ENCODE data around the gene VWA2. TPM values are rescaled to one million over a fixed set of nuclear protein-coding genes. Genes with fewer than 3 reads are reported as not detected.

The VWA2 gene, protein sequence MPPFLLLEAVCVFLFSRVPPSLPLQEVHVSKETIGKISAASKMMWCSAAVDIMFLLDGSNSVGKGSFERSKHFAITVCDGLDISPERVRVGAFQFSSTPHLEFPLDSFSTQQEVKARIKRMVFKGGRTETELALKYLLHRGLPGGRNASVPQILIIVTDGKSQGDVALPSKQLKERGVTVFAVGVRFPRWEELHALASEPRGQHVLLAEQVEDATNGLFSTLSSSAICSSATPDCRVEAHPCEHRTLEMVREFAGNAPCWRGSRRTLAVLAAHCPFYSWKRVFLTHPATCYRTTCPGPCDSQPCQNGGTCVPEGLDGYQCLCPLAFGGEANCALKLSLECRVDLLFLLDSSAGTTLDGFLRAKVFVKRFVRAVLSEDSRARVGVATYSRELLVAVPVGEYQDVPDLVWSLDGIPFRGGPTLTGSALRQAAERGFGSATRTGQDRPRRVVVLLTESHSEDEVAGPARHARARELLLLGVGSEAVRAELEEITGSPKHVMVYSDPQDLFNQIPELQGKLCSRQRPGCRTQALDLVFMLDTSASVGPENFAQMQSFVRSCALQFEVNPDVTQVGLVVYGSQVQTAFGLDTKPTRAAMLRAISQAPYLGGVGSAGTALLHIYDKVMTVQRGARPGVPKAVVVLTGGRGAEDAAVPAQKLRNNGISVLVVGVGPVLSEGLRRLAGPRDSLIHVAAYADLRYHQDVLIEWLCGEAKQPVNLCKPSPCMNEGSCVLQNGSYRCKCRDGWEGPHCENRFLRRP
- polyA plus RNA-seq (2011; rRNA removed) = not detected in 2 replicates
- polyA plus RNA-seq (2012; cell fraction: cytosol; rRNA removed) = 0.01 TPM in 1 of 2 replicates, not detected in the other
- polyA plus RNA-seq (2012; cell fraction: nucleus; rRNA removed) = not detected in 2 replicates
- not detected in 3 replicates for polyA plus RNA-seq (2017; fragmentation: RNase III; extraction: RNeasy Plus Mini Kit Qiagen cat#74134 plus additional on column Dnase treatment)
- 0.08 TPM in 1 of 2 replicates, not detected in the other for polyA minus RNA-seq (2011; rRNA and poly(A)+ RNA removed)

GRCh38 chr10:114239117-114239993, at the start of gene VWA2:
Gene VWA2 (plus strand): TSS chr10:114239254. CDS start chr10:114248714, 9,460 bp downstream.
- DNase-seq (ENCODE audit: low read depth in 1 of 2, low spot score in 1 of 2) (peak; percentile 22 to 38), ATAC-seq (peak; percentile 65 to 82), FAIRE-seq (no peak)
- peak within 1 kb of the TSS in 1 of 2 experiments; percentile 9; a peak in 2 of 6 replicates for H3K27ac ChIP-seq
- TF ChIP-seq MYC (IDR thresholded peaks at IDR 0.05; ENCODE audit: borderline replicate concordance, low read length) = no peak
- TF ChIP-seq RAD21 (conservative IDR thresholded peaks at IDR 0.05 in 1 of 2, IDR thresholded peaks at IDR 0.05 in 1 of 2) = peak; percentile 42 to 57
- TF ChIP-seq ZC3H11A (IDR thresholded peaks at IDR 0.05) = no peak
- TF ChIP-seq ZNF302 (CRISPR knock-in tag; IDR thresholded peaks at IDR 0.05) = no peak
- TF ChIP-seq JUNB (IDR thresholded peaks at IDR 0.05) = no peak
- TF ChIP-seq, protein P1, sequence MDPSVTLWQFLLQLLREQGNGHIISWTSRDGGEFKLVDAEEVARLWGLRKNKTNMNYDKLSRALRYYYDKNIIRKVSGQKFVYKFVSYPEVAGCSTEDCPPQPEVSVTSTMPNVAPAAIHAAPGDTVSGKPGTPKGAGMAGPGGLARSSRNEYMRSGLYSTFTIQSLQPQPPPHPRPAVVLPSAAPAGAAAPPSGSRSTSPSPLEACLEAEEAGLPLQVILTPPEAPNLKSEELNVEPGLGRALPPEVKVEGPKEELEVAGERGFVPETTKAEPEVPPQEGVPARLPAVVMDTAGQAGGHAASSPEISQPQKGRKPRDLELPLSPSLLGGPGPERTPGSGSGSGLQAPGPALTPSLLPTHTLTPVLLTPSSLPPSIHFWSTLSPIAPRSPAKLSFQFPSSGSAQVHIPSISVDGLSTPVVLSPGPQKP (IDR thresholded peaks at IDR 0.05; ENCODE audit: low read depth, low read length) = no peak
- TF ChIP-seq RCOR1 (IDR thresholded peaks at IDR 0.05; ENCODE audit: low read depth, low read length) = no peak
- no peak for TF ChIP-seq PHF8 (IDR thresholded peaks at IDR 0.05; ENCODE audit: borderline replicate concordance, low read depth)
- TF ChIP-seq FOSL2 (IDR thresholded peaks at IDR 0.05) = no peak
- TF ChIP-seq FOSL2 (CRISPR knock-in tag; IDR thresholded peaks at IDR 0.05) = no peak
- TF ChIP-seq BHLHE40 (IDR thresholded peaks at IDR 0.05; ENCODE audit: low read depth, low read length) = no peak
- no peak for TF ChIP-seq TP53 (CRISPR knock-in tag; IDR thresholded peaks at IDR 0.05)
- TF ChIP-seq E2F6 (IDR thresholded peaks at IDR 0.05; ENCODE audit: borderline replicate concordance, low read depth) = 0 out of 2 replicates have a peak, but pooled peaks have one; percentile 37
- TF ChIP-seq MAZ (IDR thresholded peaks at IDR 0.05; ENCODE audit: borderline replicate concordance, low read depth, low read length) = no peak
- no peak for TF ChIP-seq POLR2A (IDR thresholded peaks at IDR 0.05; ENCODE audit: low read length)
- no peak for TF ChIP-seq RFX5 (IDR thresholded peaks at IDR 0.05)
- no peak for TF ChIP-seq CEBPB (IDR thresholded peaks at IDR 0.05)
- no peak for TF ChIP-seq SREBF2 (IDR thresholded peaks at IDR 0.05)
- TF ChIP-seq, protein P2, sequence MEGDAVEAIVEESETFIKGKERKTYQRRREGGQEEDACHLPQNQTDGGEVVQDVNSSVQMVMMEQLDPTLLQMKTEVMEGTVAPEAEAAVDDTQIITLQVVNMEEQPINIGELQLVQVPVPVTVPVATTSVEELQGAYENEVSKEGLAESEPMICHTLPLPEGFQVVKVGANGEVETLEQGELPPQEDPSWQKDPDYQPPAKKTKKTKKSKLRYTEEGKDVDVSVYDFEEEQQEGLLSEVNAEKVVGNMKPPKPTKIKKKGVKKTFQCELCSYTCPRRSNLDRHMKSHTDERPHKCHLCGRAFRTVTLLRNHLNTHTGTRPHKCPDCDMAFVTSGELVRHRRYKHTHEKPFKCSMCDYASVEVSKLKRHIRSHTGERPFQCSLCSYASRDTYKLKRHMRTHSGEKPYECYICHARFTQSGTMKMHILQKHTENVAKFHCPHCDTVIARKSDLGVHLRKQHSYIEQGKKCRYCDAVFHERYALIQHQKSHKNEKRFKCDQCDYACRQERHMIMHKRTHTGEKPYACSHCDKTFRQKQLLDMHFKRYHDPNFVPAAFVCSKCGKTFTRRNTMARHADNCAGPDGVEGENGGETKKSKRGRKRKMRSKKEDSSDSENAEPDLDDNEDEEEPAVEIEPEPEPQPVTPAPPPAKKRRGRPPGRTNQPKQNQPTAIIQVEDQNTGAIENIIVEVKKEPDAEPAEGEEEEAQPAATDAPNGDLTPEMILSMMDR (IDR thresholded peaks at IDR 0.05) = no peak; the same call in 2 of the 3 replicates
- no peak for TF ChIP-seq FOSB (CRISPR knock-in tag; IDR thresholded peaks at IDR 0.05)
- TF ChIP-seq SMC3 (IDR thresholded peaks at IDR 0.05) = peak; percentile 34; the same call in 2 of the 3 replicates
- no peak for TF ChIP-seq EHMT2 (IDR thresholded peaks at IDR 0.05; ENCODE audit: low read depth)
- TF ChIP-seq NR3C1 (IDR thresholded peaks at IDR 0.05) = no peak
- TF ChIP-seq BCL3 (IDR thresholded peaks at IDR 0.05) = no peak
- TF ChIP-seq HEYL (CRISPR knock-in tag; IDR thresholded peaks at IDR 0.05) = no peak
- TF ChIP-seq USF2 (IDR thresholded peaks at IDR 0.05) = peak; percentile 3; the same call in 1 of the 2 replicates
- TF ChIP-seq FOXS1 (CRISPR knock-in tag; IDR thresholded peaks at IDR 0.05) = no peak
- TF ChIP-seq ESRRA (IDR thresholded peaks at IDR 0.05; ENCODE audit: borderline replicate concordance, low read length) = no peak
- no peak for TF ChIP-seq CHD2 (IDR thresholded peaks at IDR 0.05; ENCODE audit: low read length, partially characterized antibody)
- TF ChIP-seq, protein P3, sequence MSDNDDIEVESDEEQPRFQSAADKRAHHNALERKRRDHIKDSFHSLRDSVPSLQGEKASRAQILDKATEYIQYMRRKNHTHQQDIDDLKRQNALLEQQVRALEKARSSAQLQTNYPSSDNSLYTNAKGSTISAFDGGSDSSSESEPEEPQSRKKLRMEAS (IDR thresholded peaks at IDR 0.05) = peak; percentile 73
- no peak for TF ChIP-seq EP300 (IDR thresholded peaks at IDR 0.05)
- TF ChIP-seq ZSCAN20 (CRISPR knock-in tag; IDR thresholded peaks at IDR 0.05) = no peak
- WGBS (ENCODE audit: missing lambda C conversion rate) = 6% methylated on average over 34 of the region's 79 CpGs
- H3K4me2 ChIP-seq = peak within 1 kb of the TSS; percentile 92
- H3K4me3 ChIP-seq = peak within 1 kb of the TSS; percentile 48
- no peaks in the 10 kb centered on the region for H3K9me3 ChIP-seq
- 0 out of 3 replicates have a peak, but pooled peaks cover 4% of the 10 kb centered on the region for H3K4me1 ChIP-seq
- CTCF ChIA-PET = interaction anchor here (0.6 to 0.9 kb wide), 5 partner anchors 13 to 583 kb away, joined by 3 to 4 read pairs (median 3); no protein-coding TSS in a partner anchor
- POLR2A ChIA-PET = no interaction called here

All from A549 (cell line).